ENCODE data around the gene CPVL. TPM values are rescaled to one million over a fixed set of nuclear protein-coding genes. Genes with fewer than 3 reads are reported as not detected.
A peak's percentile ranks its signal among the peaks of the same experiment; 100 is the strongest.

Gene CPVL
- total RNA-seq, 1 donor = 0.36 TPM

GRCh38 chr7:29042824-29043231 lies 103.5 kb downstream of the CPVL start:
- Histone ChIP-seq H3K27ac (ENCODE audit: low read depth, low read length) (no peak overlapping the region), H3K4me1 (ENCODE audit: insufficient read depth, low read length) (peaks cover 20% of the 10 kb centered on the region), H3K9me3 (ENCODE audit: low read depth, low read length) (no peaks in the 10 kb centered on the region), H2AFZ (ENCODE audit: low read length) (no peak overlapping the region), H3K4me2 (ENCODE audit: insufficient read depth, low read length) (no peak overlapping the region), H3K79me2 (ENCODE audit: insufficient read depth, low read length) (no peaks in the 10 kb centered on the region), H3K4me3 (ENCODE audit: insufficient read depth, low read length) (no peak overlapping the region), H4K20me1 (ENCODE audit: insufficient read depth, low read length) (no peaks in the 10 kb centered on the region), H3K36me3 (ENCODE audit: insufficient read depth, low read length) (no peaks in the 10 kb centered on the region), H3K27me3 (ENCODE audit: insufficient read depth, low read length) (peaks cover 9% of the 10 kb centered on the region)
- no peak for DNase-seq (ENCODE audit: insufficient read length, low spot score, missing footprints)
- TF ChIP-seq, protein P1, sequence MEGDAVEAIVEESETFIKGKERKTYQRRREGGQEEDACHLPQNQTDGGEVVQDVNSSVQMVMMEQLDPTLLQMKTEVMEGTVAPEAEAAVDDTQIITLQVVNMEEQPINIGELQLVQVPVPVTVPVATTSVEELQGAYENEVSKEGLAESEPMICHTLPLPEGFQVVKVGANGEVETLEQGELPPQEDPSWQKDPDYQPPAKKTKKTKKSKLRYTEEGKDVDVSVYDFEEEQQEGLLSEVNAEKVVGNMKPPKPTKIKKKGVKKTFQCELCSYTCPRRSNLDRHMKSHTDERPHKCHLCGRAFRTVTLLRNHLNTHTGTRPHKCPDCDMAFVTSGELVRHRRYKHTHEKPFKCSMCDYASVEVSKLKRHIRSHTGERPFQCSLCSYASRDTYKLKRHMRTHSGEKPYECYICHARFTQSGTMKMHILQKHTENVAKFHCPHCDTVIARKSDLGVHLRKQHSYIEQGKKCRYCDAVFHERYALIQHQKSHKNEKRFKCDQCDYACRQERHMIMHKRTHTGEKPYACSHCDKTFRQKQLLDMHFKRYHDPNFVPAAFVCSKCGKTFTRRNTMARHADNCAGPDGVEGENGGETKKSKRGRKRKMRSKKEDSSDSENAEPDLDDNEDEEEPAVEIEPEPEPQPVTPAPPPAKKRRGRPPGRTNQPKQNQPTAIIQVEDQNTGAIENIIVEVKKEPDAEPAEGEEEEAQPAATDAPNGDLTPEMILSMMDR (IDR thresholded peaks at IDR 0.05; ENCODE audit: extremely low read depth, low read depth, low read length) = no peak

- no peaks in the 10 kb centered on the region for H3K79me2 ChIP-seq (ENCODE audit: insufficient read depth, low read length)
- TF ChIP-seq, protein P1 (IDR thresholded peaks at IDR 0.05; ENCODE audit: extremely low read depth, low read depth, low read length) = no peak
- H4K20me1 ChIP-seq (ENCODE audit: insufficient read depth, low read length) = no peaks in the 10 kb centered on the region
- H3K4me3 ChIP-seq (ENCODE audit: insufficient read depth, low read length) = no peak overlapping the region
- H3K27ac ChIP-seq (ENCODE audit: low read depth, low read length) = no peak overlapping the region
- peaks cover 7% of the 10 kb centered on the region for H3K27me3 ChIP-seq (ENCODE audit: insufficient read depth, low read length)
- no peaks in the 10 kb centered on the region for H3K36me3 ChIP-seq (ENCODE audit: insufficient read depth, low read length)
- no peak overlapping the region for H3K4me2 ChIP-seq (ENCODE audit: insufficient read depth, low read length)
- H2AFZ ChIP-seq (ENCODE audit: low read length) = no peak overlapping the region
- DNase-seq (ENCODE audit: insufficient read length, low spot score, missing footprints) = no peak
- H3K9me3 ChIP-seq (ENCODE audit: low read depth, low read length) = no peaks in the 10 kb centered on the region
- peaks cover 21% of the 10 kb centered on the region for H3K4me1 ChIP-seq (ENCODE audit: insufficient read depth, low read length)
These were observed 104.3 kb downstream of the CPVL start for GRCh38 chr7:29041991-29042390.

DNA sequence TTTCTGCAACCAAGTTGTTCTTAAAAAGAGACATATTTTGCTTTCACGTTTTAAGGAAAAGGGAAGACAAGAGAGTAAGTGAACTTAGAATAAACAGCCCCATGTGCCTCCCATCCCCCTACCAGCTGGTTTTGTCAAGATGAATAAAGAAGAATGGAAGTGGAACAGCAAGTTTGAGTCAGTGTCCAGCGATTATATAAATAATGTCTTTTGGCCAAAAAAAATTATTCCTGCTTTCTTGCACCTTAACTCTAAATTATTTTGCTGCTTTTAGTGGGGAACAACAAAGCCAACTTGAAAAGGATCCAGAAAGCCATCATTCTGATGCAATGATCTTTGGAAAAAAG lies 105.8 kb downstream of the CPVL start:
- Histone ChIP-seq H3K9me3 (ENCODE audit: low read depth, low read length) (no peaks in the 10 kb centered on the region), H3K79me2 (ENCODE audit: insufficient read depth, low read length) (no peaks in the 10 kb centered on the region), H3K27me3 (ENCODE audit: insufficient read depth, low read length) (peaks cover 2% of the 10 kb centered on the region), H2AFZ (ENCODE audit: low read length) (no peak overlapping the region), H3K4me3 (ENCODE audit: insufficient read depth, low read length) (no peak overlapping the region), H3K36me3 (ENCODE audit: insufficient read depth, low read length) (no peaks in the 10 kb centered on the region), H3K4me1 (ENCODE audit: insufficient read depth, low read length) (peaks cover 26% of the 10 kb centered on the region), H4K20me1 (ENCODE audit: insufficient read depth, low read length) (no peaks in the 10 kb centered on the region), H3K27ac (ENCODE audit: low read depth, low read length) (no peak overlapping the region), H3K4me2 (ENCODE audit: insufficient read depth, low read length) (no peak overlapping the region)
- DNase-seq (ENCODE audit: insufficient read length, low spot score, missing footprints) = peak; percentile 48
- TF ChIP-seq, protein P1 (IDR thresholded peaks at IDR 0.05; ENCODE audit: extremely low read depth, low read depth, low read length) = no peak

GRCh38 chr7:29039821-29040578 lies 106.3 kb downstream of the CPVL start:
- Histone ChIP-seq H3K27ac (ENCODE audit: low read depth, low read length) (no peak overlapping the region), H3K27me3 (ENCODE audit: insufficient read depth, low read length) (no peaks in the 10 kb centered on the region), H4K20me1 (ENCODE audit: insufficient read depth, low read length) (no peaks in the 10 kb centered on the region), H3K4me3 (ENCODE audit: insufficient read depth, low read length) (no peak overlapping the region), H3K9me3 (ENCODE audit: low read depth, low read length) (no peaks in the 10 kb centered on the region), H3K36me3 (ENCODE audit: insufficient read depth, low read length) (no peaks in the 10 kb centered on the region), H2AFZ (ENCODE audit: low read length) (no peak overlapping the region), H3K79me2 (ENCODE audit: insufficient read depth, low read length) (no peaks in the 10 kb centered on the region), H3K4me1 (ENCODE audit: insufficient read depth, low read length) (peaks cover 32% of the 10 kb centered on the region), H3K4me2 (ENCODE audit: insufficient read depth, low read length) (no peak overlapping the region)
- TF ChIP-seq, protein P1 (IDR thresholded peaks at IDR 0.05; ENCODE audit: extremely low read depth, low read depth, low read length) = no peak
- DNase-seq (ENCODE audit: insufficient read length, low spot score, missing footprints) = peak; percentile 55

Measured in osteoblast (primary cell).